Activated T-helper 1 cell treated with Interleukin-2 at 50 U/mL for 16 hours (primary cell): Measurements from ENCODE around the gene ATPAF2.
"Not testable (repeated sequence)": the region's sequence is repeated elsewhere in the genome, so short reads cannot be mapped to it uniquely, and the experiment has no call there.

ENCODE experiments used
- DNase-seq: peaks from one replicate; pipeline ENCODE4 v3.0.0-alpha.2; 2020; ENCODE audit warnings: low read depth

Gene ATPAF2

GRCh38 chr17:18009609-18010420 lies 29.2 kb downstream of the ATPAF2 start:
- DNase-seq, result no peak

- DNase-seq, result no peak
Observed at GRCh38 chr17:18008496-18009268, 30.3 kb downstream of the ATPAF2 start.

GRCh38 chr17:18006495-18007239 lies 32.3 kb downstream of the ATPAF2 start:
- no peak for DNase-seq

- DNase-seq, result no peak
Observed at GRCh38 chr17:18005496-18005895, 33.5 kb downstream of the ATPAF2 start.

- no peak for DNase-seq
Observed at GRCh38 chr17:18004884-18005305, 34.1 kb downstream of the ATPAF2 start.

- no peak for DNase-seq
Observed at GRCh38 chr17:18004345-18004744, 34.6 kb downstream of the ATPAF2 start.

GRCh38 chr17:18002171-18002570 lies 36.8 kb downstream of the ATPAF2 start:
- DNase-seq, result no peak

- DNase-seq, result no peak
Observed at GRCh38 chr17:18000030-18000408, 38.9 kb downstream of the ATPAF2 start.

- DNase-seq, result no peak
Observed at GRCh38 chr17:17999364-18000029, 39.5 kb downstream of the ATPAF2 start.

- DNase-seq, result no peak
Observed at GRCh38 chr17:17998934-17999333, 40.0 kb downstream of the ATPAF2 start.

- DNase-seq, result not testable (repeated sequence)
Observed at GRCh38 chr17:17995887-17996286, 43.1 kb downstream of the ATPAF2 start.

GRCh38 chr17:17994271-17995069 lies 44.5 kb downstream of the ATPAF2 start:
- no peak for DNase-seq

GRCh38 chr17:17993852-17994251 lies 45.1 kb downstream of the ATPAF2 start:
- DNase-seq, result no peak

GRCh38 chr17:17993366-17993765 lies 45.6 kb downstream of the ATPAF2 start:
- DNase-seq, result no peak

GRCh38 chr17:17990282-17990681 lies 48.7 kb downstream of the ATPAF2 start:
- DNase-seq, result no peak

GRCh38 chr17:17989618-17990017 lies 49.4 kb downstream of the ATPAF2 start:
- DNase-seq, result no peak

GRCh38 chr17:17989081-17989480 lies 49.9 kb downstream of the ATPAF2 start:
- DNase-seq, result no peak

- no peak for DNase-seq
Observed at GRCh38 chr17:17988427-17988945, 50.5 kb downstream of the ATPAF2 start.

GRCh38 chr17:17987901-17988300 lies 51.1 kb downstream of the ATPAF2 start:
- DNase-seq, result no peak

- DNase-seq, result no peak
Observed at GRCh38 chr17:17987187-17987896, 51.6 kb downstream of the ATPAF2 start.
